ENCODE data around the gene TNIK.
"Not testable (repeated sequence)": the region's sequence is repeated elsewhere in the genome, so short reads cannot be mapped to it uniquely, and the experiment has no call there.

DNA sequence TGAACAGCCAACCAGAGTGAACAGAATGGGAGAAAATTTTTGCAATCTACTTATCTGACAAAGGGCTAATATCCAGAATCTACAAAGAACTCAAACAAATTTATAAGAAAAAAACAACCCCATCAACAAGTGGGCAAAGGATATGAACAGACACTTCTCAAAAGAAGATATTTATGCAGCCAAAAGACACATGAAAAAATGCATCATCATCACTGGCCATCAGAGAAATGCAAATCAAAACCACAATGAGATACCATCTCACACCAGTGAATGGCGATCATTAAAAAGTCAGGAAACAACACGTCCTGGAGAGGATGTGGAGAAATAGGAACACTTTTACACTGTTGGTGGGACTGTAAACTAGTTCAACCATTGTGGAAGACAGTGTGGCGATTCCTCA lies 341.2 kb downstream of the TNIK start:
- TF ChIP-seq, protein P1, sequence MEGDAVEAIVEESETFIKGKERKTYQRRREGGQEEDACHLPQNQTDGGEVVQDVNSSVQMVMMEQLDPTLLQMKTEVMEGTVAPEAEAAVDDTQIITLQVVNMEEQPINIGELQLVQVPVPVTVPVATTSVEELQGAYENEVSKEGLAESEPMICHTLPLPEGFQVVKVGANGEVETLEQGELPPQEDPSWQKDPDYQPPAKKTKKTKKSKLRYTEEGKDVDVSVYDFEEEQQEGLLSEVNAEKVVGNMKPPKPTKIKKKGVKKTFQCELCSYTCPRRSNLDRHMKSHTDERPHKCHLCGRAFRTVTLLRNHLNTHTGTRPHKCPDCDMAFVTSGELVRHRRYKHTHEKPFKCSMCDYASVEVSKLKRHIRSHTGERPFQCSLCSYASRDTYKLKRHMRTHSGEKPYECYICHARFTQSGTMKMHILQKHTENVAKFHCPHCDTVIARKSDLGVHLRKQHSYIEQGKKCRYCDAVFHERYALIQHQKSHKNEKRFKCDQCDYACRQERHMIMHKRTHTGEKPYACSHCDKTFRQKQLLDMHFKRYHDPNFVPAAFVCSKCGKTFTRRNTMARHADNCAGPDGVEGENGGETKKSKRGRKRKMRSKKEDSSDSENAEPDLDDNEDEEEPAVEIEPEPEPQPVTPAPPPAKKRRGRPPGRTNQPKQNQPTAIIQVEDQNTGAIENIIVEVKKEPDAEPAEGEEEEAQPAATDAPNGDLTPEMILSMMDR (IDR thresholded peaks at IDR 0.05), result not testable (repeated sequence)
- TF ChIP-seq USF1 (IDR thresholded peaks at IDR 0.05; ENCODE audit: borderline replicate concordance, low read depth); FOXJ3 (CRISPR knock-in tag; IDR thresholded peaks at IDR 0.05); POLR2AphosphoS5 (IDR thresholded peaks at IDR 0.05; ENCODE audit: low read depth, low read length); SIN3A (IDR thresholded peaks at IDR 0.05; ENCODE audit: borderline replicate concordance, low read depth, low read length); REST (IDR thresholded peaks at IDR 0.05; ENCODE audit: low read depth, low read length); GABPA (IDR thresholded peaks at IDR 0.05; ENCODE audit: low read depth); PBX3 (IDR thresholded peaks at IDR 0.05): not testable (repeated sequence)
- TF ChIP-seq, protein P2, sequence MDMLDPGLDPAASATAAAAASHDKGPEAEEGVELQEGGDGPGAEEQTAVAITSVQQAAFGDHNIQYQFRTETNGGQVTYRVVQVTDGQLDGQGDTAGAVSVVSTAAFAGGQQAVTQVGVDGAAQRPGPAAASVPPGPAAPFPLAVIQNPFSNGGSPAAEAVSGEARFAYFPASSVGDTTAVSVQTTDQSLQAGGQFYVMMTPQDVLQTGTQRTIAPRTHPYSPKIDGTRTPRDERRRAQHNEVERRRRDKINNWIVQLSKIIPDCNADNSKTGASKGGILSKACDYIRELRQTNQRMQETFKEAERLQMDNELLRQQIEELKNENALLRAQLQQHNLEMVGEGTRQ (IDR thresholded peaks at IDR 0.05; ENCODE audit: borderline replicate concordance, low read depth, low read length), result not testable (repeated sequence)
